ENCODE results near the gene SLC17A9. TPM values are rescaled to one million over a fixed set of nuclear protein-coding genes. Genes with fewer than 3 reads are reported as not detected.

SLC17A9 gene
- total and polyA plus RNA-seq, 10 of the 15 experiments (the other 5 are each of a cell fraction or from before 2014, with no cell fraction given), result 0.72 to 74.1 (median 29.4) TPM

DNA sequence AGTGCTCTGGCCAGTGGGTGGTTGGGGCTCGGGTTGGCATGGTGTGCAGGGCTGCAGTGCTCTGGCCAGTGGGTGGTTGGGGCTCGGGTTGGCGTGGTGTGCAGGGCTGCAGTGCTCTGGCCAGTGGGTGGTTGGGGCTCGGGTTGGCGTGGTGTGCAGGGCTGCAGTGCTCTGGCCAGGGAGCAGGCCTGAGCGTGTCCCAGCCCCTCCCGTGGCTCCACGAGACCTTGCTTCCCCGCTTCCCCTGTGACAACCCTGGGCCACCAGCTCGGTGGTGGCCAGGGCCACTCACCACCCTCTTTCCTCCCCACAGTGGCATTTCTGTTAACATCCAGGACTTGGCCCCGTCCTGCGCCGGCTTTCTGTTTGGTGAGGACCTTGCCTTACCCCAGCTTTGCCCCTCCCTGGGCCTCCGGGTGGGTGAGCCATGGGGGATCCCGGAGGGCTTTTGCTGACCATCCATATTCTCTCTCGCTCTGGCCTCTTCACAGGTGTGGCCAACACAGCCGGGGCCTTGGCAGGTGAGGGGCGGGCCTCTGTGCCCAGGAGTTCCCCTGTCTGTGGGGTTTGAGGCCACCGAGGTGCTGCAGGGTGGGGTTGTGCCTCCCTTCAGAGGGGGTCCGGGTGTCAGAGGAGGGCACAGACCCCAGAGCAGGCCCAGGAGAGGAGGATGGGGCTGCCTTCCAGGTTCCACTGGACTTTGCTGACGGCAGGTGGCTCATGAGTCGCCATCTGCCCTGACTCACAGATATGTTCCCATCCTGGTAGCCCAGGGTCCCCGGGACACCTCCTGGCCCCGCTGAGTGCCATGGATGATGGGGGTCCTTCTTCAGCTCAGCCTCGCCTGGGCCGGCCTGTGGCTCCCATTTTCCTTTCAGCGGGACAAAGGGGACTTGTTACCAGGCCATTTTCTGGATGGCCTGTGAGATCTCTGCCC lies 14.0 kb downstream of the SLC17A9 start:
- DNase-seq (ENCODE audit: low read depth, low spot score), result no peak
- in situ Hi-C loops (cut with MboI), result no loop called here
- SMC1A ChIA-PET (ENCODE audit: uncharacterized antibody, unreplicated experiment), result no interaction called here
- TF ChIP-seq PAX5 (IDR thresholded peaks at IDR 0.05; ENCODE audit: borderline replicate concordance, low read depth, low read length), result no peak
- TF ChIP-seq MTA2 (IDR thresholded peaks at IDR 0.05; ENCODE audit: low read depth), result no peak
- TF ChIP-seq, protein P1, sequence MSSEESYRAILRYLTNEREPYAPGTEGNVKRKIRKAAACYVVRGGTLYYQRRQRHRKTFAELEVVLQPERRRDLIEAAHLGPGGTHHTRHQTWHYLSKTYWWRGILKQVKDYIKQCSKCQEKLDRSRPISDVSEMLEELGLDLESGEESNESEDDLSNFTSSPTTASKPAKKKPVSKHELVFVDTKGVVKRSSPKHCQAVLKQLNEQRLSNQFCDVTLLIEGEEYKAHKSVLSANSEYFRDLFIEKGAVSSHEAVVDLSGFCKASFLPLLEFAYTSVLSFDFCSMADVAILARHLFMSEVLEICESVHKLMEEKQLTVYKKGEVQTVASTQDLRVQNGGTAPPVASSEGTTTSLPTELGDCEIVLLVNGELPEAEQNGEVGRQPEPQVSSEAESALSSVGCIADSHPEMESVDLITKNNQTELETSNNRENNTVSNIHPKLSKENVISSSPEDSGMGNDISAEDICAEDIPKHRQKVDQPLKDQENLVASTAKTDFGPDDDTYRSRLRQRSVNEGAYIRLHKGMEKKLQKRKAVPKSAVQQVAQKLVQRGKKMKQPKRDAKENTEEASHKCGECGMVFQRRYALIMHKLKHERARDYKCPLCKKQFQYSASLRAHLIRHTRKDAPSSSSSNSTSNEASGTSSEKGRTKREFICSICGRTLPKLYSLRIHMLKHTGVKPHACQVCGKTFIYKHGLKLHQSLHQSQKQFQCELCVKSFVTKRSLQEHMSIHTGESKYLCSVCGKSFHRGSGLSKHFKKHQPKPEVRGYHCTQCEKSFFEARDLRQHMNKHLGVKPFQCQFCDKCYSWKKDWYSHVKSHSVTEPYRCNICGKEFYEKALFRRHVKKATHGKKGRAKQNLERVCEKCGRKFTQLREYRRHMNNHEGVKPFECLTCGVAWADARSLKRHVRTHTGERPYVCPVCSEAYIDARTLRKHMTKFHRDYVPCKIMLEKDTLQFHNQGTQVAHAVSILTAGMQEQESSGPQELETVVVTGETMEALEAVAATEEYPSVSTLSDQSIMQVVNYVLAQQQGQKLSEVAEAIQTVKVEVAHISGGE (CRISPR knock-in tag; IDR thresholded peaks at IDR 0.05), result no peak
- TF ChIP-seq, protein P2, sequence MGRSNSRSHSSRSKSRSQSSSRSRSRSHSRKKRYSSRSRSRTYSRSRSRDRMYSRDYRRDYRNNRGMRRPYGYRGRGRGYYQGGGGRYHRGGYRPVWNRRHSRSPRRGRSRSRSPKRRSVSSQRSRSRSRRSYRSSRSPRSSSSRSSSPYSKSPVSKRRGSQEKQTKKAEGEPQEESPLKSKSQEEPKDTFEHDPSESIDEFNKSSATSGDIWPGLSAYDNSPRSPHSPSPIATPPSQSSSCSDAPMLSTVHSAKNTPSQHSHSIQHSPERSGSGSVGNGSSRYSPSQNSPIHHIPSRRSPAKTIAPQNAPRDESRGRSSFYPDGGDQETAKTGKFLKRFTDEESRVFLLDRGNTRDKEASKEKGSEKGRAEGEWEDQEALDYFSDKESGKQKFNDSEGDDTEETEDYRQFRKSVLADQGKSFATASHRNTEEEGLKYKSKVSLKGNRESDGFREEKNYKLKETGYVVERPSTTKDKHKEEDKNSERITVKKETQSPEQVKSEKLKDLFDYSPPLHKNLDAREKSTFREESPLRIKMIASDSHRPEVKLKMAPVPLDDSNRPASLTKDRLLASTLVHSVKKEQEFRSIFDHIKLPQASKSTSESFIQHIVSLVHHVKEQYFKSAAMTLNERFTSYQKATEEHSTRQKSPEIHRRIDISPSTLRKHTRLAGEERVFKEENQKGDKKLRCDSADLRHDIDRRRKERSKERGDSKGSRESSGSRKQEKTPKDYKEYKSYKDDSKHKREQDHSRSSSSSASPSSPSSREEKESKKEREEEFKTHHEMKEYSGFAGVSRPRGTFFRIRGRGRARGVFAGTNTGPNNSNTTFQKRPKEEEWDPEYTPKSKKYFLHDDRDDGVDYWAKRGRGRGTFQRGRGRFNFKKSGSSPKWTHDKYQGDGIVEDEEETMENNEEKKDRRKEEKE (IDR thresholded peaks at IDR 0.05), result no peak
- TF ChIP-seq, protein P3, sequence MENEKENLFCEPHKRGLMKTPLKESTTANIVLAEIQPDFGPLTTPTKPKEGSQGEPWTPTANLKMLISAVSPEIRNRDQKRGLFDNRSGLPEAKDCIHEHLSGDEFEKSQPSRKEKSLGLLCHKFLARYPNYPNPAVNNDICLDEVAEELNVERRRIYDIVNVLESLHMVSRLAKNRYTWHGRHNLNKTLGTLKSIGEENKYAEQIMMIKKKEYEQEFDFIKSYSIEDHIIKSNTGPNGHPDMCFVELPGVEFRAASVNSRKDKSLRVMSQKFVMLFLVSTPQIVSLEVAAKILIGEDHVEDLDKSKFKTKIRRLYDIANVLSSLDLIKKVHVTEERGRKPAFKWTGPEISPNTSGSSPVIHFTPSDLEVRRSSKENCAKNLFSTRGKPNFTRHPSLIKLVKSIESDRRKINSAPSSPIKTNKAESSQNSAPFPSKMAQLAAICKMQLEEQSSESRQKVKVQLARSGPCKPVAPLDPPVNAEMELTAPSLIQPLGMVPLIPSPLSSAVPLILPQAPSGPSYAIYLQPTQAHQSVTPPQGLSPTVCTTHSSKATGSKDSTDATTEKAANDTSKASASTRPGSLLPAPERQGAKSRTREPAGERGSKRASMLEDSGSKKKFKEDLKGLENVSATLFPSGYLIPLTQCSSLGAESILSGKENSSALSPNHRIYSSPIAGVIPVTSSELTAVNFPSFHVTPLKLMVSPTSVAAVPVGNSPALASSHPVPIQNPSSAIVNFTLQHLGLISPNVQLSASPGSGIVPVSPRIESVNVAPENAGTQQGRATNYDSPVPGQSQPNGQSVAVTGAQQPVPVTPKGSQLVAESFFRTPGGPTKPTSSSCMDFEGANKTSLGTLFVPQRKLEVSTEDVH (IDR thresholded peaks at IDR 0.05; ENCODE audit: low read depth, partially characterized antibody), result no peak
- no peak for TF ChIP-seq EZH2 (IDR thresholded peaks at IDR 0.05; ENCODE audit: borderline replicate concordance, control insufficient read depth, low read depth, low read length)
- TF ChIP-seq FOXK2 (IDR thresholded peaks at IDR 0.05), result no peak
- TF ChIP-seq BRCA1 (IDR thresholded peaks at IDR 0.05; ENCODE audit: low read depth, low read length), result no peak
- TF ChIP-seq, protein P4, sequence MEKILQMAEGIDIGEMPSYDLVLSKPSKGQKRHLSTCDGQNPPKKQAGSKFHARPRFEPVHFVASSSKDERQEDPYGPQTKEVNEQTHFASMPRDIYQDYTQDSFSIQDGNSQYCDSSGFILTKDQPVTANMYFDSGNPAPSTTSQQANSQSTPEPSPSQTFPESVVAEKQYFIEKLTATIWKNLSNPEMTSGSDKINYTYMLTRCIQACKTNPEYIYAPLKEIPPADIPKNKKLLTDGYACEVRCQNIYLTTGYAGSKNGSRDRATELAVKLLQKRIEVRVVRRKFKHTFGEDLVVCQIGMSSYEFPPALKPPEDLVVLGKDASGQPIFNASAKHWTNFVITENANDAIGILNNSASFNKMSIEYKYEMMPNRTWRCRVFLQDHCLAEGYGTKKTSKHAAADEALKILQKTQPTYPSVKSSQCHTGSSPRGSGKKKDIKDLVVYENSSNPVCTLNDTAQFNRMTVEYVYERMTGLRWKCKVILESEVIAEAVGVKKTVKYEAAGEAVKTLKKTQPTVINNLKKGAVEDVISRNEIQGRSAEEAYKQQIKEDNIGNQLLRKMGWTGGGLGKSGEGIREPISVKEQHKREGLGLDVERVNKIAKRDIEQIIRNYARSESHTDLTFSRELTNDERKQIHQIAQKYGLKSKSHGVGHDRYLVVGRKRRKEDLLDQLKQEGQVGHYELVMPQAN (conservative IDR thresholded peaks at IDR 0.05), result no peak
- TF ChIP-seq, protein P5, sequence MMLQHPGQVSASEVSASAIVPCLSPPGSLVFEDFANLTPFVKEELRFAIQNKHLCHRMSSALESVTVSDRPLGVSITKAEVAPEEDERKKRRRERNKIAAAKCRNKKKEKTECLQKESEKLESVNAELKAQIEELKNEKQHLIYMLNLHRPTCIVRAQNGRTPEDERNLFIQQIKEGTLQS (IDR thresholded peaks at IDR 0.05; ENCODE audit: borderline replicate concordance, extremely low read depth, low read depth, low read length), result no peak

More for the DNA sequence above, 14.0 kb downstream of the SLC17A9 start:
- no peak overlapping the region for H3K9ac ChIP-seq (ENCODE audit: control insufficient read depth, insufficient read depth, low read length)
- POLR2A ChIA-PET, result interaction anchor here (1.0 kb wide), 1 partner anchor 11 kb away, joined by 3 read pairs; no protein-coding TSS in a partner anchor
- H2AFZ ChIP-seq (ENCODE audit: control insufficient read depth, low read depth, low read length), result no peak overlapping the region
- H3K79me2 ChIP-seq (ENCODE audit: control insufficient read depth, insufficient read depth, low read length), result no peaks in the 10 kb centered on the region
- no peak overlapping the region for H3K27ac ChIP-seq (ENCODE audit: control insufficient read depth, insufficient read depth)
- RAD21 ChIA-PET (ENCODE audit: unreplicated experiment), result no interaction called here
- CTCF ChIA-PET, result no interaction called here
- H3K4me3 ChIP-seq, result no peak overlapping the region
- peaks cover 9 to 14% of the 10 kb centered on the region in 2 experiments; a peak in 3 of 4 replicates for H3K36me3 ChIP-seq (ENCODE audit: control insufficient read depth in 2 of 2, insufficient read depth in 2 of 2, low read length in 1 of 2)
- H3K4me1 ChIP-seq (ENCODE audit: control insufficient read depth, insufficient read depth, low read length), result no peaks in the 10 kb centered on the region
- no peak overlapping the region for H3K4me2 ChIP-seq (ENCODE audit: control insufficient read depth, insufficient read depth)
- FAIRE-seq (no peak), ATAC-seq (no peak)
- no peaks in the 10 kb centered on the region for H3K27me3 ChIP-seq (replicated peaks in 1 of 2; ENCODE audit: control insufficient read depth in 2 of 2, insufficient read depth in 2 of 2, low read length in 1 of 2)
- no peaks in the 10 kb centered on the region for H3K9me3 ChIP-seq (replicated peaks; ENCODE audit: control insufficient read depth, insufficient read depth, low read length)
- intact Hi-C loops (cut with micrococcal nuclease; ENCODE audit: unreplicated experiment), result no loop called here
- H4K20me1 ChIP-seq (ENCODE audit: control insufficient read depth, insufficient read depth), result no peaks in the 10 kb centered on the region
- no TSS peak for BruUV-seq (replicated peaks)
- WGBS (ENCODE audit: insufficient coverage, insufficient replicate concordance, low lambda C conversion rate, missing lambda C conversion rate), result 93% methylated on average over 24 of the region's 27 CpGs
